Midbrain (tissue), 1 donor: ENCODE results near the gene LIN54.
"Not testable (repeated sequence)": the region's sequence is repeated elsewhere in the genome, so short reads cannot be mapped to it uniquely, and the experiment has no call there.

ENCODE experiments used
- DNase-seq: peaks from one replicate; lab custom pipeline; 2025; lab: John Stamatoyannopoulos, UW

Gene LIN54

DNA sequence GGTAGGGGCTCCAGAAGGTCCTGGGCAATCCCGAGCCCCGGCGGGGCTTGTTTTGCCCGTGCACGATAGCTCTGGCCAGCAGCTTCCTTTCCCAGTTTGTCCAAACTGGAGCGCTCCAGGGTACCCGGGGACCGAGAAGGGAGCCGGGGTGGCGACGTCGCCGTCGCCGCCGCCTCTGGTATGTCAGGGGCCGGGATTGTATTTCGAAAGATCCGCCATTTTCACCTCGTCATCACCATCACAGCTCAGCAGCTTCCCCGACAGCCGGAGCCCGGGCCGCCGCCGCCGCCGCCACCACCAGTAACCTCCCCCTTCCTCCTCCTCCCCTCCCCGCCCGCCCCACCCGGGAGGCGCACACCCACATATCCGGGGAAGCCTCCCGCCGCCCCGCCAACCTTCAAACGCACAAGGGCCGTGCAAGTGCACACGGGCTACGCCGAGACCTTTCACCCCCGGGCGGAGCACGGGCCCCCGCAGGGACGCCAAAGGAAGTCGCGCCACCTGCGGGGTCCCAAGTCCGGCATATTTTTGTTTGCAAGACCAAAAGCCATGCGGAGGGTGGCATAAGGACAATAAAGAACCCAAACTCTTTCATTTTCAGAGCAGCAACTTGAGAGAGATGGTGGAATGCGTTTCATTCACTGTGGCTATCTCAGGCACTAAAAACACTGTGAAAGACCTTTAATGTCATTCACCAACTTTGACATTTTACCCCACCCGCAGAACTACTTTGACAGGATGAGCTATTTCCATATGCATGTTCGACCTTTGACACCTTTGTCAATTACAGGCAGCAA, at the start of gene LIN54:
Gene LIN54, minus strand, starts transcription at position 302 of the 797 bp plus-strand sequence. CDS start 25,979 bp downstream, outside the sequence.
- DNase-seq: peak; percentile 53

DNA sequence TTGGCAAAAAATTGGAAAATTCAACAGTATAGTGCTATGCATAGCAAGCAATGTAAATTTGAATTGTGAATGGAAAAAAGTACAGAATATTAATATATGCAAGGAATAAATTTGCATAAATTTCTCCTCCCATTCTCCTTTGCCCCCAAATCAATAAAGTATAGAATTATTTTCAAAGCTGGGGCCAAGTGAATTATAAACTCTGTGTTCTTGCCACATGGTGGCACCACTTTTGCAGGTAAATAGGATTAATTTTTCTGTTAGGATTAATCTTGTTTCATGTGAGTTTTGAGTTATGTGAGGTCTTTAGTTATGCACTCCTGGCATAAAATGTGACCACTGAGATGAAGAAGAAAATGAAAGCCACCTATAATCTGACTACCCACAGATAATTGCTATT, 44.3 kb upstream of the LIN54 start:
- DNase-seq: no peak

GRCh38 chr4:83048781-83049180, 38.2 kb upstream of the LIN54 start:
- not testable (repeated sequence) for DNase-seq

DNA sequence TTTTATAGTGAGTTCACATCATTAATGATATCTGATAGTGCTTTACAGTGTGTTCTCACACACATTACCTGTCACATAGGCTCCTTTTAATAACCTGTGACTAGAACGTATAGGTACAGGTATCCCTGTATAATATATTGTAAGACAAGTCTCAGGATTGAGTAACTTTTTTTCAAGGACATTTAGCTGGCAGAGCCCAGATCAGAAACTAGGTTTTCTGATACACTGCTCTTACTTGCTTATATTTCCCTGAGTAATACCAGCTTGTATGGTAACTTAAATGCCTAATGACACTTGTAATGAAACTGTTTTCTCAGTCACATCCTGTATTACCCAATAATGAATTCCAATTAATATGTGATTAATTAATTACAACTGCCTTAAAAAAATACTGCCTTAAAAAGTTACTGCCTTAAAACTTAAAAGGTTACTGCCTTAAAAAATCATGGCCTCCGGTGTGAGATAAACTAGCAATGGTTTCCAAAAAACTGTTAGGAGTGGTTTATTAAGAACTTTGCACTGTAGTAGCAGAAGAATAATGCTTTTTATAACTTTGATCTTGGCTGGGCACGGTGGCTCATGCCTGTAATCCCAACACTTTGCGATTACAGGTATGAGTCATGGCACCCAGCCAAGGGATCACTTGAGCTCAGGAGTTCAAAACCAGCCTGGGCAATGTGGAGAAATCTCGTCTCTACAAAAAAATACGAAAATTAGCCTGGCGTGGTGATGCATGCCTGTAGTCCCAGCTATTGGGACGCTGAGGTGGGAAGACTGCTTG, 36.3 kb upstream of the LIN54 start:
- no peak for DNase-seq

- no peak for DNase-seq
Measured at GRCh38 chr4:83043801-83044407, 33.3 kb upstream of the LIN54 start.

DNA sequence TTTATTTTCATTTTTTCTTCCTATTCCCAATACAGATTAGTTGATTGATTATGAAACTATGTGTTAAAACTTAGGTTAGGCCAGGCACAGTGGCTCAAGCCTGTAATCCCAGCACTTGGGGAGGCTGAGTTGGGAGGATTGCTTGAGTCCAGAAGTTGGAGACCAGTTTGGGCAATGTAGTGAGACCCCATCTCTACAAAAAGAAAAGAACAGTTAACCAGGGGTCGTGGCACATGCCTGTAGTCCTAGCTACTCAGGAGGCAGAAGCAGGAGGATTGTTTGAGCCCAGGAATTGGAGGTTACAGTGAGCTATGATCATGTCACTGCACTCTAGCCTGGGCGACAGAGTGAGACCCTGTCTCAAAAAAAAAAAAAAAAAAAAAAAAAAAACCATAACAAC, 32.5 kb upstream of the LIN54 start:
- DNase-seq: not testable (repeated sequence)

- DNase-seq: no peak
Measured at GRCh38 chr4:83040269-83040668, 29.6 kb upstream of the LIN54 start.

GRCh38 chr4:83036991-83037665, 26.5 kb upstream of the LIN54 start:
- no peak for DNase-seq

DNA sequence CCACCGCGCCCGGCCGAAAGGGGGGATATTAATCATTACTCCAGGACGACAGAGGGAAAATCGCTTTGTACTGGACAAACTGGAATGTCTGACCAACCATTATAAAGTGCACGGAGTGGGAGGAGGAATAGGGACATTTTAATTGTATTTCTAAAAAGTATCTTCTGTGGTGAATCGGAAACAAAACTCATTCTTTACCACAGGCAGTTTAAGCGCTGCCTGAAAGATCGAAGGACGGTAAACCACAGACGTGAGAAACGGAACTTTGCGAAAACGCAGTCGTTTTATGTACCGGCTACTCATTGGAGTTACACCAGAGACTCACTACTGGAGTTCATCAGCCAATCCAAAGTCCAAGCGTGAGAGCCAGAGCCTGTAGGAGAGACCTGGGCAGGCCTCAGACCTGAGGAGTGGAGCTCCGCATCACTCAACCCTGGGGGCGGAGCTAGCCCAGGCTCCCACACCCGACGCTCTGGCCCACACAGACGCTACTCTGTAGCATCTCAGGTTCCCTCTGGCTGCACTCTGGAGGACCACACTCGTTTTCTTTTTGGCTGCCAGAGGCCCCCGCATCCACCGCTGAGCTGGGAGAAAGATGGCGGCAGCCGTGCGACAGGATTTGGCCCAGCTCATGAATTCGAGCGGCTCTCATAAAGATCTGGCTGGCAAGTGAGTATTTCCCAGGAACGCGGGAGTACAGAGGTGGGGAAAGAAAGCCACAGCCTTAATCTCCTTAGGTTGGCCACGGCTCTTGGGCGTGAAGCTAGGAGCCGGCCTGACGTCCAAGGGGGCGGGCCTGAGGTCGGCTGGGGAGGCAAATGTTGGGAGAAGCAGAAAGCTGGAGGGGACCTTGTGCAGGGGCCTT, 24.2 kb upstream of the LIN54 start, which contains the start of gene COPS4:
Gene COPS4, plus strand, starts transcription at position 554 of the 865 bp plus-strand sequence. Its CDS starts 42 bp downstream, at position 596.
- DNase-seq: peak; percentile 99

DNA sequence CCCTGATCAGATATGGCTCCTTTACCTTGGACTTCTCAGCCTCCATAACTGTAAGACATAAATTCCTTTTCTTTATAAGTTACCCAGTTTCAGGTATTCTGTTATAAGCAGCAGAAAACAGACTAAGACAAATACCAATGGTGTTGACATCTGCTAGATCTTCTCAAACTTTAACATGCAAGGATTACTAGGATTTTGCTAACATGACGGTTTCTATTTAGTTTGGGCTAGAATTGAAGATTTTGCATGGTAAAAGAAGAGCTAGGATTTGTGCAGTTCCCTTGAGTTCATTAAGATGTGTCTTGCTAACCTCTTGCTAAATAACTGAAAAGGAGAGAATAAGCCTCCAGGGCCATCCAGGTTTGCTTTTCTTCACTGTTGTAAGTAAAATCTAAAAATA, 19.1 kb upstream of the LIN54 start:
- DNase-seq: no peak

GRCh38 chr4:83028976-83029375, 18.4 kb upstream of the LIN54 start:
- DNase-seq: no peak

- DNase-seq: no peak
Measured at GRCh38 chr4:83025563-83025962, 14.9 kb upstream of the LIN54 start.

- DNase-seq: no peak
Measured at GRCh38 chr4:83024233-83024632, 13.6 kb upstream of the LIN54 start.

GRCh38 chr4:83023599-83023998, 13.0 kb upstream of the LIN54 start:
- not testable (repeated sequence) for DNase-seq

- DNase-seq: no peak
Measured at GRCh38 chr4:83022724-83023450, 12.3 kb upstream of the LIN54 start.

DNA sequence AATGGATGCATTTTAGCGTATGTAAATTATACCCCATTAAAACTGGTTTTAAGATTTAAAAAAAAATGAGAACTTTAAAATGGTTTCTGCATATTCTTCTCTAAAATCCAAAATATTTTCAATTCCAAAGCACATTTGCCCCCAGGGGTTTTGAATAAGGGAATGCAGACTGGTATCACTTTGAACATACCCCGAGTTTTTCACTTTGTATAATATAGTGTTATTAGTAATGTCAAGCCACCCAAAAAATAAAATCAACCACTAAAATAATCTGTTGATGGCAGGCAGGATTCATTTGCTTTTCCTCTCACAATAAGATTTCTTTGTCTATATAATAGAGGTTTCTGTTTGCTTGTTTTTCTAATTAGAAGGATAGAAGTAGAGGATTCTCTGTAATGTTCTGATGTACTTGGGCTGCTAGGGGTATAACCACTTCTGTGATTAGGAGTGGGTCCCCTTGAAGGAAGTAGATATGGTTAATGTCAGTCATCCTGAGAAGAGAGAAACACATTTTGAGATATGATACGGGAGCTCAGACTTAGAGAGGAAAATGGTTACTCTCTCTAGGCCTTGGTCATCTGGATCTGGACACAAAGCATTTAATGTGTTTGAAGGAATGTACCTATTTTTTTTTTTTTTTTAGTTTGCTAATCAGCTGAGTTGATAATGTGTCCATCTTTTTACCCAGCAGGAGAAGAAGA, 9.3 kb upstream of the LIN54 start:
- no peak for DNase-seq

DNA sequence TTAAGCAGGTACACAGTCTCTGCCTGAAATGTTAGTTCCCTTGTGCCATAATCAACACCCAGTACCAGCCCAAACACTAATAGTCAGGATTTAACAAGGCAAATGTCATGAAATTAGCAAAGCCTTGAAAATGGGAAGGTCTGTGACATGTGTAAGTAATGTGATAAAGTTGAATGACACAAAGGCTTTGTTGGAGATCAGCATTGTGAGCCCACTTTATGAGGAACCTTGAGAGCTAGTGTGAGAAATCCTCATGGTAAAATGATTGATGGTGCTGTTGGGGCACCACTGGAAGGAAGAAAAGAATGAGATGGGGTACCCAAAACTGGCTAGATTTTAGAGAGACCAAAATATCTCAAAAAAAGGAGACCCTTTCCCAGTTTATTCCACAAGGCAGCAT, 3.3 kb upstream of the LIN54 start:
- DNase-seq: no peak

DNA sequence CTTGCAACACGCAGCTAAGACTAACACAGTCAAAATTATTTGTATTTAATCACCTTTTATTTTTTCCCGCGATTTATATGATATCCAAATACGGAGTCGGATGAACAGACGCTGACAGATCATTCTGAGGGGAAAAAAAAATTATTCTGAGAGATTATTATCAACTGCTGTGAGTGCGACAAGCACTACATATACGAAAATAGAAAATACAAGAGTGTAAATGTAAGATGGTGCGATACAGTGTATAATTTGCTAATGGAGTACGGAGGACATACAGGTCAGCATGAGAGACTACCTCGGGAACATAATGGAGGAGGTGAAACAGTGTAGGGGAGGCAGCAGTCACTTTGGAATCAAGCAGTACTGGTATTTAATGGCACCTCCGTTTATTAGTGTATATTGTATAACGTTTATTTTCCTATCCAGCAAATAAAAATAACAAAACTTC, 2.8 kb upstream of the LIN54 start:
- peak; percentile 42 for DNase-seq

DNA sequence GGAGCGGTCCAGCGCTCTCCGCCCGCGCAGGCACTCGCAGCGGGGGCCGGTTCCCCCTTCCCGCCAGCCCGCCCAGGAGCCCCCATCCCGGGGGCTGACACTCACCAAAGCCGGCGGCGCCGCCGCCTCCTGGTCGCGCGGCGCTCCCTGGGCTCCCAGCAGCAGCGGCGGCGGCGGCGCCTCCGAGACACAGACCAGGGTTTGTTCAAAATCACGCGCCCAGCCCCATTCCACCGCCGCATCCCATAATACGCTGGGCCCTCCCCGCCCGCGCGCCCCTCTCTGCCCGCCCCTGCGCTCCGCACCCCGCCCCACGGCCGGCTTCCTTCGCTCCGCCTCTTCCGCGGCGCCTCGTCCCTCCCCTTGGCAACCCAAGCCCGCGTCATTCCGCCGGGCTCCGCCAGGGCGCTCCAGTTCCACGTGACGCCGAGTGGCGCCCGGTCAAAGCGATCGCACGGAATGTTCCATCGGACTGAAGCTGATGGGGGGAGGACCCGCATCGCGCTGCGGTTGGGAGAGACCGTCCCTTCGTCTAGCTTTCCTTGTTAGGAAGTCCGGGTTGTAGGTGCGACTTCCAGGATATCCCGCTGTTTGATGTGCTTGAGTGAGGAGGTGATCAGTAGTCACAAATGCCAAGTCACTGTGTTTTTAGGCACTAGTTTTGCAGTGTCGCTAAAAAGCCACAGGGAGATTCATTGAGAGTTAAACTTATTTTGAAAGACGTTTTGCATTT, 2.2 kb upstream of the LIN54 start:
- DNase-seq: peak; percentile 99
